ENCODE data around the gene UBE2V1.

- TF ChIP-seq CTCF (IDR thresholded peaks at IDR 0.05), result no peak
- TF ChIP-seq POLR2A (IDR thresholded peaks at IDR 0.05), result no peak
Measured at GRCh38 chr20:50153153-50153499, 40.2 kb upstream of the UBE2V1 start.

All from uterus (tissue), 2 donors.